ENCODE results near the gene ZNF326.

- TF ChIP-seq POLR2A (IDR thresholded peaks at IDR 0.05) = no peak
- TF ChIP-seq CTCF (IDR thresholded peaks at IDR 0.05) = no peak
Measured at GRCh38 chr1:90046635-90047034, 51.7 kb downstream of the ZNF326 start.
